ENCODE results near the gene CACNG5. TPM values are rescaled to one million over a fixed set of nuclear protein-coding genes. Genes with fewer than 3 reads are reported as not detected.

Gene CACNG5
- polyA plus RNA-seq, 1 experiment, result not detected

DNA sequence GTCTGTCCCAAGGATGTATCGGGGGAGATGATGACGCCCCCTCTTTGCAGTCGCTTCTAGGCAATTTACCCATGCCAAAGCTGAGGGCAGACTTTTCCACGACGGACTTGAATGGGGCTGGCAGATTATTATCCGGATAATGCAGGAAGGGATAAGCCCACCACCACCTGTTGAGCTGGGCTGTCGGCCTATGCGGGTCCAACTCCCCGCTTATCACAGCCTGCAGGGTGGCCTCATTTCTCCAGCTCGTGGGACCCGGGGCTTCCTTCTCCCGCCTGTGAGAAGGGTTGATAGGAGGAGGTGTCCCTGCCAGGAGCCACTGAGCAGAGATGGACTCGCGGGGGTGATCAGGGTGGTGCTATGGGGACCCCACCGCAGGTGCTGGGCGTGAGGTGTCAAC lies 559 bp downstream of the CACNG5 start:
- DNase-seq (ENCODE audit: low read depth), result no peak
- CTCF ChIA-PET, result no interaction called here
- TF ChIP-seq CTCF (IDR thresholded peaks at IDR 0.05; ENCODE audit: insufficient read depth, low read depth, low read length), result no peak
- H3K4me3 ChIP-seq (ENCODE audit: low read depth, low read length), result no peak overlapping the region
- H3K36me3 ChIP-seq (ENCODE audit: control insufficient read depth, insufficient read depth, low read length), result no peaks in the 10 kb centered on the region
- POLR2A ChIA-PET, result no interaction called here
- peaks cover 20% of the 10 kb centered on the region for H3K27me3 ChIP-seq (ENCODE audit: control insufficient read depth, insufficient read depth, low read length)

DNA sequence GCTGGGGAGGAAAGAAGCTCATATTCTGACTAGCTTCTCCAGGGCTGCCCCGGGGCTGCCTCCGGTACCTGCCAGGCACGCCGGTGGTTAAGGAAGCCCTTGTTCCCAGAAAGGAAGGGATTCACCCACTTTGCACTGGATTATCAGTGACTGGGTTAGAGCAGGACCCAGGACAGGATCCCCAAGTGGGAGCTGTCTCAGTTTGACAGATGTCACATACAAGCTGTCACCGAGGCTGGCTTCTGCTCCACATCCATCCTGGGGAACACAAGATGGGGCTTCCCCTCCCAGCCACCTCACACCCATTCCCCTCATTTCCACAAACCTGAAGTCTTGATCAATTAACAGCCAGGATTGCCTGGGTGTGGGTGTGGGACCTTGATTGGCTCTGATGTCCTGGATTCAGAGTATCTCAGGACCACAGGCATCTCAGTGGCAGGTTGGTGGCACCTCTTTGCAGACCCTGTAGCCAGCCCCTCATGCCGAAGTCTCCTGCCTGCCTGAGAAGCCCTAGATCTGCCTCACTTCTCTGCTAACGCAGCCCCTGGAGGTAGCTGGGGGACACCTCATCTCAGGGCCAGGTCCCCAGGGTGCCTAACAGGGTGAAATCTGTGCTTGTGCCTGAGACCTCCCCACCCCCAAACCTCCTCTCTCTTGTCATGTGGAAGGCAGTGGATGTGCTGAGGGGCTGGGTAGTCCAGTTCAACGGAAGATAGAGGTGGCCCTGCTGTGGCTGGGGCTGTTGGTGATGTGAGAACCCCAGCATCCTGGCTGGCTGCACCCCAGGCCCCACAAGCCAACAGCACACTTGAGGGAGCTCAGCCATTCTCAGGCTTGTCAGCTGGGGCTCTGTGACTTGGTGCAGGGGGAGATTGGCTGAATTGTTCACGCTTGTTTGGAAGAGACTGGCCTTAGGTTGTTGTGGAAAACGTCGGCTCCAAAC lies 1.4 kb downstream of the CACNG5 start:
- Histone ChIP-seq H3K4me3 (ENCODE audit: low read depth, low read length) (no peak overlapping the region), H3K36me3 (ENCODE audit: control insufficient read depth, insufficient read depth, low read length) (no peaks in the 10 kb centered on the region), H3K27me3 (ENCODE audit: control insufficient read depth, insufficient read depth, low read length) (peaks cover 20% of the 10 kb centered on the region)
- no peak for DNase-seq (ENCODE audit: low read depth)
- POLR2A ChIA-PET, result no interaction called here
- no peak for TF ChIP-seq CTCF (IDR thresholded peaks at IDR 0.05; ENCODE audit: insufficient read depth, low read depth, low read length)
- CTCF ChIA-PET, result no interaction called here

DNA sequence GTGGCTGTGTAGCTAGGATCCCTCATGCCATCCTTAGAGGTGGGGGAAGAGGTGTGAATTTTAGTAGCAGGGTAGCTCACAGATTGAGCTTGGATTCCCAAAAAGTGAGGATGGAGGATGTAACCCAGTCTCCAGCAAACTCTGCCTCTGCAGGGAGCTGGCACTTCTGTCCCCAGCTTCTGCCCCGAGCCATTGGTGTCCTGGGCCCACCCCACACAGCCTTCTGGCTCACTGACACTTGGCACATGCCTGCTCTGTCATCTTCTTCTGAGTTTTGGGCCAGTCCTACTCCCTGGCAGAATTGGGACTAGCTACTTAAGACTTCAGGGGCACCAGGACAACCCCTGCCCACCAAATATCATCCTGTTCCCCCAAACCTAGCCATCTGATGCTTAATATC lies 2.3 kb downstream of the CACNG5 start:
- TF ChIP-seq CTCF (IDR thresholded peaks at IDR 0.05; ENCODE audit: insufficient read depth, low read depth, low read length), result no peak

GRCh38 chr17:66837885-66838665 lies 3.2 kb downstream of the CACNG5 start:
- TF ChIP-seq CTCF (IDR thresholded peaks at IDR 0.05; ENCODE audit: insufficient read depth, low read depth, low read length), result no peak
- POLR2A ChIA-PET, result no interaction called here
- H3K27me3 ChIP-seq (ENCODE audit: control insufficient read depth, insufficient read depth, low read length), result peaks cover 20% of the 10 kb centered on the region
- no peak overlapping the region for H3K4me3 ChIP-seq (ENCODE audit: low read depth, low read length)
- no peaks in the 10 kb centered on the region for H3K36me3 ChIP-seq (ENCODE audit: control insufficient read depth, insufficient read depth, low read length)
- CTCF ChIA-PET, result no interaction called here
- no peak for DNase-seq (ENCODE audit: low read depth)

More for the DNA sequence above, 2.3 kb downstream of the CACNG5 start:
- CTCF ChIA-PET, result no interaction called here
- Histone ChIP-seq H3K36me3 (ENCODE audit: control insufficient read depth, insufficient read depth, low read length) (no peaks in the 10 kb centered on the region), H3K4me3 (ENCODE audit: low read depth, low read length) (no peak overlapping the region), H3K27me3 (ENCODE audit: control insufficient read depth, insufficient read depth, low read length) (peaks cover 22% of the 10 kb centered on the region)
- no peak for DNase-seq (ENCODE audit: low read depth)
- POLR2A ChIA-PET, result no interaction called here

DNA sequence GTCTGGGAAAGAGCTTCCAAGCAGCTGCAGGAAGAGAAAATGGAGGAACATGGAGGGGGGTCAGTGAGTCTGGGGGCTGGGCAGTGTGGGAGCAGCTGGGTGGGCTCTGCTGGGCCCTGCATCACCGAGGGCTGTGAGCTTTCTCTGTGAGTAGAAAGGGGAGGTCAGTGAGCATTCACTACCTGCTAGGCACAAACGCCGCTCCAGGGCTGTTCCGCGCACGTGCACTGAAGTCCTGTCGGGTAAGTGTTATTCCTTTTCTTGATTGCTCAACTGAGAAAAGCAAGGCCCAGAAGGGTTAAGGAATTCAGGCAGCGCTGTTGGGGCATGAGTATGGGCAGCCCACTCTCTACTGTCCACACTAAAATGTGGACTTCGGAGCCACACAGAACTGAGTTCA lies 4.7 kb downstream of the CACNG5 start:
- no peak for DNase-seq (ENCODE audit: low read depth)
- no peak overlapping the region for H3K4me3 ChIP-seq (ENCODE audit: low read depth, low read length)
- ChIA-PET POLR2A (no interaction called here), CTCF (no interaction called here)
- no peaks in the 10 kb centered on the region for H3K36me3 ChIP-seq (ENCODE audit: control insufficient read depth, insufficient read depth, low read length)
- TF ChIP-seq CTCF (IDR thresholded peaks at IDR 0.05; ENCODE audit: insufficient read depth, low read depth, low read length), result no peak
- peaks cover 15% of the 10 kb centered on the region for H3K27me3 ChIP-seq (ENCODE audit: control insufficient read depth, insufficient read depth, low read length)

Measured in BJ (cell line).